Measurements from ENCODE around the gene SEC23B.
"Not testable (repeated sequence)": the region's sequence is repeated elsewhere in the genome, so short reads cannot be mapped to it uniquely, and the experiment has no call there.

The SEC23B gene

DNA sequence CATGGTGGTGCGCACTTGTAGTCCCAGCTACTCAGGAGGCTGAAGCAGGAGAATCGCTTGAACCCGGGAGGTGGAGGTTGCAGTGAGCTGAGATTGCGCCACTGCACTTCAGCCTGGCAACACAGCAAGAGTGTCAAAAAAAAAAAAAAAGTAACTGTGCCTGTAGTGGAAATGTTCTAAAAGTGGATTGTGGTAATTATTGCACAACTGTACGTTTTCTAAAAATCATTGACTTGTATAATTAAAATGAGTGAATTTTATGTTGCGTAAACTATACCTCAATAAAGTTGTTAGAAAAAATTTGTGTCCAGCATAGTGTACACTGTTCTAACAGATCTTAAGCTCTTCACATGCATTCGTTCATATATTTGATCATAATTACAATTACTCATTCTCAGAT, 5.5 kb downstream of the SEC23B start:
- no peaks in the 10 kb centered on the region for H3K27me3 ChIP-seq (ENCODE audit: insufficient read depth, low read length)
- H3K4me1 ChIP-seq (ENCODE audit: insufficient read depth, low read length, severe bottlenecking): peaks cover 13% of the 10 kb centered on the region
- H3K9me2 ChIP-seq (ENCODE audit: low read depth, low read length): no peaks in the 10 kb centered on the region
- TF ChIP-seq, protein P1, sequence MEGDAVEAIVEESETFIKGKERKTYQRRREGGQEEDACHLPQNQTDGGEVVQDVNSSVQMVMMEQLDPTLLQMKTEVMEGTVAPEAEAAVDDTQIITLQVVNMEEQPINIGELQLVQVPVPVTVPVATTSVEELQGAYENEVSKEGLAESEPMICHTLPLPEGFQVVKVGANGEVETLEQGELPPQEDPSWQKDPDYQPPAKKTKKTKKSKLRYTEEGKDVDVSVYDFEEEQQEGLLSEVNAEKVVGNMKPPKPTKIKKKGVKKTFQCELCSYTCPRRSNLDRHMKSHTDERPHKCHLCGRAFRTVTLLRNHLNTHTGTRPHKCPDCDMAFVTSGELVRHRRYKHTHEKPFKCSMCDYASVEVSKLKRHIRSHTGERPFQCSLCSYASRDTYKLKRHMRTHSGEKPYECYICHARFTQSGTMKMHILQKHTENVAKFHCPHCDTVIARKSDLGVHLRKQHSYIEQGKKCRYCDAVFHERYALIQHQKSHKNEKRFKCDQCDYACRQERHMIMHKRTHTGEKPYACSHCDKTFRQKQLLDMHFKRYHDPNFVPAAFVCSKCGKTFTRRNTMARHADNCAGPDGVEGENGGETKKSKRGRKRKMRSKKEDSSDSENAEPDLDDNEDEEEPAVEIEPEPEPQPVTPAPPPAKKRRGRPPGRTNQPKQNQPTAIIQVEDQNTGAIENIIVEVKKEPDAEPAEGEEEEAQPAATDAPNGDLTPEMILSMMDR (IDR thresholded peaks at IDR 0.05; ENCODE audit: low read length): no peak
- TF ChIP-seq EZH2 (IDR thresholded peaks at IDR 0.05; ENCODE audit: borderline replicate concordance, low read length): no peak
- no peak overlapping the region for H2AFZ ChIP-seq (ENCODE audit: low read length)
- H3K9me3 ChIP-seq (ENCODE audit: low read length): no peaks in the 10 kb centered on the region
- no peaks in the 10 kb centered on the region for H4K20me1 ChIP-seq (ENCODE audit: insufficient read depth, low read length)
- peaks cover 72% of the 10 kb centered on the region for H3K36me3 ChIP-seq (ENCODE audit: insufficient read depth, low read length)
- no peak overlapping the region for H3K27ac ChIP-seq (ENCODE audit: low read depth, low read length, poor library complexity, severe bottlenecking)
- no peak overlapping the region for H3K4me2 ChIP-seq (ENCODE audit: low read length)
- H3K9ac ChIP-seq (ENCODE audit: low read length): no peak overlapping the region
- H3K4me3 ChIP-seq (ENCODE audit: low read depth, low read length, poor library complexity, severe bottlenecking): no peak overlapping the region
- peaks cover 3% of the 10 kb centered on the region; the same call in 1 of the 2 replicates for H3K79me2 ChIP-seq (ENCODE audit: insufficient read depth, low read length)
- H3F3A ChIP-seq (ENCODE audit: insufficient read depth, low read length): no peaks in the 10 kb centered on the region

DNA sequence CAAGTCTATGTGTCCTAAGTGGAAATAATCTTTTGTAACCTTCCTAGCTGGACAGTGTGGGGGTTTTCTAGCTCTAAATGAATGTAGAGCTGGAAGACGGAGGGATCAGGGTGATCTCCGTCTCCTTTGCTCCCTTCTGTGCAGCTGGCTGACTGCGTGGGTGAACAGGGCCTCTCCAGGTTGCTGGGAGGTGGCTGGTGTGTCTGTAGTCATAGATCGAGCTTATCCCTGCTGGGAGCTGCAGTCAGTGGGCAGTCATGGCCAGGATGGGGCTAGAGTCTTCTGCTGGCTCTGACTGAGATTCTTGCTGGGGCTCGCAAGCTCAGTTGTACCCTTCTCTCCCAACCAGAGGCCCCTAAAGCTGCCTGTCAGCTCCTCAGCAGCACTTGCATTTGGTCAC, 6.4 kb downstream of the SEC23B start:
- no peaks in the 10 kb centered on the region for H3K27me3 ChIP-seq (ENCODE audit: insufficient read depth, low read length)
- no peaks in the 10 kb centered on the region; the same call in 1 of the 2 replicates for H3K79me2 ChIP-seq (ENCODE audit: insufficient read depth, low read length)
- no peaks in the 10 kb centered on the region for H3K9me2 ChIP-seq (ENCODE audit: low read depth, low read length)
- H3F3A ChIP-seq (ENCODE audit: insufficient read depth, low read length): no peaks in the 10 kb centered on the region
- H3K4me1 ChIP-seq (ENCODE audit: insufficient read depth, low read length, severe bottlenecking): peaks cover 4% of the 10 kb centered on the region
- H3K4me3 ChIP-seq (ENCODE audit: low read depth, low read length, poor library complexity, severe bottlenecking): no peak overlapping the region
- no peak overlapping the region for H3K4me2 ChIP-seq (ENCODE audit: low read length)
- no peak overlapping the region for H3K27ac ChIP-seq (ENCODE audit: low read depth, low read length, poor library complexity, severe bottlenecking)
- H3K9me3 ChIP-seq (ENCODE audit: low read length): no peaks in the 10 kb centered on the region
- H2AFZ ChIP-seq (ENCODE audit: low read length): no peak overlapping the region
- peaks cover 72% of the 10 kb centered on the region for H3K36me3 ChIP-seq (ENCODE audit: insufficient read depth, low read length)
- H4K20me1 ChIP-seq (ENCODE audit: insufficient read depth, low read length): no peaks in the 10 kb centered on the region
- H3K9ac ChIP-seq (ENCODE audit: low read length): no peak overlapping the region
- TF ChIP-seq, protein P1 (IDR thresholded peaks at IDR 0.05; ENCODE audit: low read length): no peak

DNA sequence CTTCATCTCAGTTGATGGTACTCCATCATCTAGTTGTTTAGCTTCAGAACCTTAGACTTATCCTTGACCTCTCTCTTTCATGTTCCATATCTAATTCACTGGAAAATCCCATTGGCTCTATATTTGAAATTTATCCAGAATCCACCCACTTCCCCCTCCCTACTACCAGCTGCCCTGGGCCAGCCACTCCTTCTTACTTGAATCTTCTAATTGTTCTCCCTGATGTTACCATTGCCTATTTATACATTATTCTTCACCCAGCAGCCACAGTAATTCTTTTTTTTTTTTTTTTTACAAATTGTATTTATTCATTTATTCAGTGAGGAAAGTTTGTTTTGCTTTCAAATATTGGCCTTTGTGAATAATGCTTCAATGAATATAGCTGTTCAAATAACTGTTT, 8.2 kb downstream of the SEC23B start:
- TF ChIP-seq EZH2 (IDR thresholded peaks at IDR 0.05; ENCODE audit: borderline replicate concordance, low read length): no peak
- TF ChIP-seq, protein P1 (IDR thresholded peaks at IDR 0.05; ENCODE audit: low read length): no peak
- Histone ChIP-seq H3K4me1 (ENCODE audit: insufficient read depth, low read length, severe bottlenecking) (no peaks in the 10 kb centered on the region), H3F3A (ENCODE audit: insufficient read depth, low read length) (no peaks in the 10 kb centered on the region), H3K79me2 (ENCODE audit: insufficient read depth, low read length) (no peaks in the 10 kb centered on the region), H3K9me3 (ENCODE audit: low read length) (no peaks in the 10 kb centered on the region), H2AFZ (ENCODE audit: low read length) (no peak overlapping the region), H3K27ac (ENCODE audit: low read depth, low read length, poor library complexity, severe bottlenecking) (no peak overlapping the region), H3K4me3 (ENCODE audit: low read depth, low read length, poor library complexity, severe bottlenecking) (no peak overlapping the region), H3K36me3 (ENCODE audit: insufficient read depth, low read length) (peaks cover 58% of the 10 kb centered on the region), H3K9me2 (ENCODE audit: low read depth, low read length) (no peaks in the 10 kb centered on the region), H4K20me1 (ENCODE audit: insufficient read depth, low read length) (no peaks in the 10 kb centered on the region), H3K9ac (ENCODE audit: low read length) (no peak overlapping the region), H3K4me2 (ENCODE audit: low read length) (no peak overlapping the region), H3K27me3 (ENCODE audit: insufficient read depth, low read length) (no peaks in the 10 kb centered on the region)

DNA sequence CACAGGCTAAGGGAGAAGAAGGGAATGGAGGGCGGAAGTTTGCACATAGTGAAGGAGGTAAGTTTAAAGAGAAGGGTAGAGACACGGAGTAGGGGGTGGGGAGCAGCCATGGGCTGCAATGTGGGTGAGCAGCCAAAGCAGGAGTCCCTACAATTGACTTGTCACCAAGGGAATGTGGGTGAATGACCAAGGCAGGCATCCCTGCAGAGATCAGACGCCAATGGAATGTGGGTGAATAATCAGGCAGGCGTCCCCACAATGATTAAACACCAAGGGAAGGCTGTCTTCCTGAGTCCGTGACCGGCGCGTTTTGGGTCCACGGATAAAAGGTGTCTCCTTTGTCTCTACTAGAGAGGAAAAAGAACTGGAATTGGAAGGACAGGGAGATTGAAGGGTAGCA, 14.3 kb downstream of the SEC23B start:
- H4K20me1 ChIP-seq (ENCODE audit: insufficient read depth, low read length); H3K4me1 ChIP-seq (ENCODE audit: insufficient read depth, low read length, severe bottlenecking); H3K27ac ChIP-seq (ENCODE audit: low read depth, low read length, poor library complexity, severe bottlenecking); H3K27me3 ChIP-seq (ENCODE audit: insufficient read depth, low read length); H3F3A ChIP-seq (ENCODE audit: insufficient read depth, low read length); H2AFZ ChIP-seq (ENCODE audit: low read length); H3K4me2 ChIP-seq (ENCODE audit: low read length); H3K79me2 ChIP-seq (ENCODE audit: insufficient read depth, low read length); H3K4me3 ChIP-seq (ENCODE audit: low read depth, low read length, poor library complexity, severe bottlenecking); H3K9ac ChIP-seq (ENCODE audit: low read length); H3K9me3 ChIP-seq (ENCODE audit: low read length); H3K9me2 ChIP-seq (ENCODE audit: low read depth, low read length): not testable (repeated sequence)
- H3K36me3 ChIP-seq (ENCODE audit: insufficient read depth, low read length): peaks cover 39% of the 10 kb centered on the region
